Mucosa of descending colon (tissue), 3 donors: ENCODE data around the gene TOPAZ1. TPM values are rescaled to one million over a fixed set of nuclear protein-coding genes. Genes with fewer than 3 reads are reported as not detected.

Experiments
- ATAC-seq: fragments of 200-7000 bp; cut with Tn5 transposase; one replicate; pipeline ENCODE4 v1.9.1; 2020; ENCODE audit warnings: mild to moderate bottlenecking, moderate library complexity
- DNase-seq, 3 donors: peaks; one replicate each; pipeline ENCODE4 v3.0.0-alpha.2; 2020
- H3K36me3 ChIP-seq: fragments of 200-600 bp; one replicate; pipeline ENCODE4 v1.8.0; 2021; ENCODE audit warnings: low read depth, mild to moderate bottlenecking
- H3K4me1 ChIP-seq: fragments of 200-600 bp; one replicate; pipeline ENCODE4 v1.8.0; 2021; ENCODE audit warnings: low read depth, mild to moderate bottlenecking
- H3K4me3 ChIP-seq: fragments of 200-600 bp; one replicate; pipeline ENCODE4 v1.8.0; 2021; ENCODE audit warnings: mild to moderate bottlenecking
- H3K9me3 ChIP-seq: fragments of 200-600 bp; one replicate; pipeline ENCODE4 v1.8.0; 2021; ENCODE audit warnings: mild to moderate bottlenecking
- intact Hi-C, 2 donors: fragments of 100-400 bp; cut with DNase I in 1 of 2; cut with micrococcal nuclease in 1 of 2; formaldehyde crosslinking; loops; one replicate each; pipeline versions ENCODE4 v1.11.0 to v1.11.1; 2022; cut with DNase I, micrococcal nuclease
- total RNA-seq, 3 donors: library from RNA; stranded (reverse); fragmentation: NEBNext Ultra II Directional in 2 of 3; extraction: Animal tissue kit (Norgen Biotek cat#: 25700) in 2 of 3; gene quantifications; one replicate each; pipeline versions ENCODE4 v1.2.1 to v1.2.4, GENCODE V29; 2021 to 2023
- TF ChIP-seq, protein P1 (sequence below): fragments of 200-600 bp; IDR thresholded peaks from one replicate; pipeline ENCODE4 v1.8.0; 2022; ENCODE audit warnings: antibody characterized with exemption, mild to moderate bottlenecking
- donor health status: DM: no; HTN: no; CAD: no; lungs with moderate emphysema.
- donor health status: DM: no; HTN: no; CAD: no.
- donor health status: DM: no; HTN: yes; CAD: no.

Gene TOPAZ1
- total RNA-seq, 3 donors from 2014 or later = not detected

GRCh38 chr3:44277925-44278324 lies 36.2 kb downstream of the TOPAZ1 start:
- intact Hi-C loops = no loop called here
- H3K9me3 ChIP-seq = no peaks in the 10 kb centered on the region
- no peak for ATAC-seq
- no peak overlapping the region for H3K4me3 ChIP-seq
- DNase-seq = no peak
- TF ChIP-seq, protein P1, sequence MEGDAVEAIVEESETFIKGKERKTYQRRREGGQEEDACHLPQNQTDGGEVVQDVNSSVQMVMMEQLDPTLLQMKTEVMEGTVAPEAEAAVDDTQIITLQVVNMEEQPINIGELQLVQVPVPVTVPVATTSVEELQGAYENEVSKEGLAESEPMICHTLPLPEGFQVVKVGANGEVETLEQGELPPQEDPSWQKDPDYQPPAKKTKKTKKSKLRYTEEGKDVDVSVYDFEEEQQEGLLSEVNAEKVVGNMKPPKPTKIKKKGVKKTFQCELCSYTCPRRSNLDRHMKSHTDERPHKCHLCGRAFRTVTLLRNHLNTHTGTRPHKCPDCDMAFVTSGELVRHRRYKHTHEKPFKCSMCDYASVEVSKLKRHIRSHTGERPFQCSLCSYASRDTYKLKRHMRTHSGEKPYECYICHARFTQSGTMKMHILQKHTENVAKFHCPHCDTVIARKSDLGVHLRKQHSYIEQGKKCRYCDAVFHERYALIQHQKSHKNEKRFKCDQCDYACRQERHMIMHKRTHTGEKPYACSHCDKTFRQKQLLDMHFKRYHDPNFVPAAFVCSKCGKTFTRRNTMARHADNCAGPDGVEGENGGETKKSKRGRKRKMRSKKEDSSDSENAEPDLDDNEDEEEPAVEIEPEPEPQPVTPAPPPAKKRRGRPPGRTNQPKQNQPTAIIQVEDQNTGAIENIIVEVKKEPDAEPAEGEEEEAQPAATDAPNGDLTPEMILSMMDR = no peak
- no peaks in the 10 kb centered on the region for H3K36me3 ChIP-seq
- H3K4me1 ChIP-seq = no peaks in the 10 kb centered on the region

GRCh38 chr3:44280077-44280476 lies 38.4 kb downstream of the TOPAZ1 start:
- ATAC-seq = no peak
- H3K36me3 ChIP-seq = no peaks in the 10 kb centered on the region
- no peaks in the 10 kb centered on the region for H3K9me3 ChIP-seq
- no peak overlapping the region for H3K4me3 ChIP-seq
- no peak for DNase-seq
- intact Hi-C loops = no loop called here
- H3K4me1 ChIP-seq = no peaks in the 10 kb centered on the region
- TF ChIP-seq, protein P1 = no peak

DNA sequence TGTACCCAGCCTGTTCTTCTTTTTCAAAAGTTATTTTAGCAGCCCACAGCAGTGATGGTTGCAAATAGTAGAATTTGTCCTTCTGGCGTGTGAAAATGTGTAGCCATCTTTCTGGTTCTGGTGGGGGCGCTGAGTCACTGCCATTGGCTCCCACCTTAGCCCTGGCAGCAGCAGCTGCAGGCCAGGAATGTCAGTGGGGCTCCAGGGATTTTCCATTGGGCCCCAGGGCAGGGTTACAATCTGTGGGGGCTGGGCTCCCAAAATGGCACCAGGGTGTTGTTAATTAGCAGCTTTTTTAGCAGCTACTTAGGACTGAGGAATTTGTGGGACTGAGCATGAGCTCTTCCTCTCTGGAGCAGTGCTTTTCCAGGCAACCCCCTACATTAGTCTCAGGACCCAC lies 38.9 kb downstream of the TOPAZ1 start:
- TF ChIP-seq, protein P1 = no peak
- Histone ChIP-seq H3K9me3 (no peaks in the 10 kb centered on the region), H3K4me1 (no peaks in the 10 kb centered on the region), H3K4me3 (no peak overlapping the region), H3K36me3 (no peaks in the 10 kb centered on the region)
- ATAC-seq = no peak
- intact Hi-C loops = no loop called here
- DNase-seq = no peak

DNA sequence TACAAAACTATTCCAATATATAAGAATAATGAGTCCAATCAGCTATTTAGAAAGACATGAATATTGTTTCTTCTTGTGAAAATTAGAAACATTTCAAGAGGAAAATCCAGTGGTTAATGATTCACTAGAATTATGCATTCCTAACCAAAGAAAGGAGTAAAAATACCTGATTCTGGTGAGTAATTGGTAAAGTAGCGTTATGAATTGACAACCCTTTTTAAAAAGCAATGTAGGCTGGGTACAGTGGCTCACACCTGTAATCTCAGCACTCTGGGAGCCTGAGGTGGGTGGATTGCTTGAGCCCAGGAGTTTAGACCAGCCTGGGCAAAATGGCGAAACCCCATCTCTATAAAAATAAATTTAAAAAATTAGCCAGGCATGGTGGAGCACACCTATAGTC lies 43.3 kb downstream of the TOPAZ1 start:
- TF ChIP-seq, protein P1 = no peak
- Histone ChIP-seq H3K9me3 (no peaks in the 10 kb centered on the region), H3K4me1 (no peaks in the 10 kb centered on the region), H3K36me3 (no peaks in the 10 kb centered on the region), H3K4me3 (no peak overlapping the region)
- intact Hi-C loops = no loop called here
- DNase-seq (no peak), ATAC-seq (no peak)

DNA sequence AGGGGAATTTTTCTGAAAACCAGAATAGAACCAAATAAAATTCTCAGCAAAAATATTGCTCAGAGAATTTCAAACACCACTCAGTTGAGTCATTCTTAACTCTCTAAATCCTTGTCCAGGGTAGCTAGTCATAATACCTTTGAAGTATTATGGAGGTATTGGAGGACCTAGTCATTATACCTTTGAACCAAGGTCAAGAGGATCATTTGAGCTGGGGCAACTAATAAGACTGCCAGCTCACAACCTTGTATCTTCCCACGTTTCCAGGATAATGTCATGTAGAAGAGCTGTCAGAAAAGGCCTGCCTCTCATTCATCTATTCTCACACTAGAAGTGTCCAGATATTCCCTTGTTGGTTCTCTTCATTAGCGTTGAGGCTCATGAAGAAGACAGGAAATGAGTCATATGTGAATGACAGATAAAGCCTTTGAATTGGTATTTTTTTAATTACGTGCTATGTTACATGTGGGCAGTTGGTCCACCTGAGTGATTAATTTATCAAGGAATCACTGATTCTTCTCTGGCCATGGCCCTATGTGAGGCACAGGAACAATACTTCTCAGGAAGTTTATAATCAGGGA lies 48.3 kb downstream of the TOPAZ1 start:
- no peak for DNase-seq
- TF ChIP-seq, protein P1 = no peak
- H3K9me3 ChIP-seq = no peaks in the 10 kb centered on the region
- no peak overlapping the region for H3K4me3 ChIP-seq
- no peak for ATAC-seq
- no peaks in the 10 kb centered on the region for H3K4me1 ChIP-seq
- no peaks in the 10 kb centered on the region for H3K36me3 ChIP-seq
- intact Hi-C loops = no loop called here

DNA sequence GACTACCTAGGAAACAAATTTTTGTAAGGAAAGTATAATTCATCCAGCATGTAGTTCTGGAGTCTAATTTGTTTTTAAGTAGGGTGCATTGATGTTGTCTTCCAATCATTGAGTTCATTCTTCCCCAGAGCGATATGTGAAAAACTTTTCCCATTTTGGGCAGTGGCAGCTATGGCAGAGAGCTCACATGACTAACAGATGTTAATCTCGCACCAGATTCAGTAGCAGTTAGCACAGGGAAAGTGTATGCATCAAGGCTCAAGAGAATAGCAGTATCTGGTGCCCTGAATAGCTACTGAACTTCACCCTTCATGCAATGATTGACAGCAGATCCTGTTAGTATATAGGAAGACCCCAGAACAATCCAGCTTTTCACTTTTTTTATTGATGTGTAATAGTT lies 50.6 kb downstream of the TOPAZ1 start:
- TF ChIP-seq, protein P1 = no peak
- DNase-seq (no peak), ATAC-seq (no peak)
- Histone ChIP-seq H3K36me3 (no peaks in the 10 kb centered on the region), H3K9me3 (no peaks in the 10 kb centered on the region), H3K4me3 (no peak overlapping the region), H3K4me1 (no peaks in the 10 kb centered on the region)
- intact Hi-C loops = no loop called here
